HG02759 (cell line): ENCODE measurements around the gene TSPAN7.

Experiments
- ATAC-seq: cut with Tn5 transposase; IDR thresholded peaks from one replicate; pipeline ENCODE4 v1.9.1; 2021; ENCODE audit warnings: mild to moderate bottlenecking, moderate library complexity; ENCODE audit not compliant: unreplicated experiment

The TSPAN7 gene, protein sequence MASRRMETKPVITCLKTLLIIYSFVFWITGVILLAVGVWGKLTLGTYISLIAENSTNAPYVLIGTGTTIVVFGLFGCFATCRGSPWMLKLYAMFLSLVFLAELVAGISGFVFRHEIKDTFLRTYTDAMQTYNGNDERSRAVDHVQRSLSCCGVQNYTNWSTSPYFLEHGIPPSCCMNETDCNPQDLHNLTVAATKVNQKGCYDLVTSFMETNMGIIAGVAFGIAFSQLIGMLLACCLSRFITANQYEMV

GRCh38 chrX:38561126-38561868, at the start of gene TSPAN7:
TSS of gene TSPAN7 (plus strand) at chrX:38561542. CDS start at chrX:38561547, 5 bp downstream.
- peak; percentile 95 for ATAC-seq

- no peak for ATAC-seq
Observed at GRCh38 chrX:38513112-38513742, 48.1 kb upstream of the TSPAN7 start.

GRCh38 chrX:38514016-38514854, 47.1 kb upstream of the TSPAN7 start:
- no peak for ATAC-seq

DNA sequence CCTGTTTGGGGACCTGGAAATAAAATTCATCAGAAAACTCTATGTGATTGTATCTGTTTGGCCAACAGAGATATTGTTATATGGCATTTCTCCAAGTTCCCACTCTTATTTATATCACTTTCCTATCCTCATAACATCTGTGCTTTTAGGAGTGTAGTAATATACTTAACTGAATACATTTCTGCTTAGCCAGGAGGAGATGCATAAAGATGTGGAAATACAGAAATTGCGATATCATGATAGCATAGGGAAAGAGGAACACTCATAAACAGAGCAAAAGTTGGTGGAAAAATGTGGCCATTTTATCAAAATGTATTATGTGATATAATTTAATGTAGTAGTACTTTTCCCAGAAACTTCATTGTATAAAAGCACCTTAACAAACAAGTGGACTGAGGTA, 46.1 kb upstream of the TSPAN7 start:
- ATAC-seq = no peak

DNA sequence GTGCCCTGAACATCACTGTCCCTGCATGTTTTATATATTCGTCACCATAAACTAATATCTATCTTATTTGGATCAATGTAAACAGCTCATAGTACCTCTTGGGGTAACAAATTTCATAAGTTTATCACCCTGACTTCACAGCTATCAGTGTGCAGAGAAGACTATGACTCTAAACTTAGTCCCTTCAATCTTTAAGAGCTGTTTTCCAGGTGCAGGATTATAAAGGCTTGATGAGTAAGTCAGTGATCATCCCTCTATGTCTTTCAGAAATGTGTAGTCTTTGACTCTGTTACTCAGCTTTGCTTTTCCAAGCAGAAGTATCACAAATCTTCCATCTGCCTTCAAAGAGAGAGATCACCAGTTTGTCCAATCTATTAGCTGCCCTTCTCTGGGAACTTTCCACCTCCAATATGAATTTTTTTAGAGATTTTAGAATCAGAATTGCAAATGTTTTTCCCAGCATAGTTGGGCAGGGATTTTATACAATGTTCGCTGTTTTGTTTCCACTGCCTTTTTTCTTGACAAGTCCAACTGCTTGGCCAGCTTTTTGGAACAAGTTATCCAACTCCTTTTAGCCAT, 45.1 kb upstream of the TSPAN7 start:
- no peak for ATAC-seq

DNA sequence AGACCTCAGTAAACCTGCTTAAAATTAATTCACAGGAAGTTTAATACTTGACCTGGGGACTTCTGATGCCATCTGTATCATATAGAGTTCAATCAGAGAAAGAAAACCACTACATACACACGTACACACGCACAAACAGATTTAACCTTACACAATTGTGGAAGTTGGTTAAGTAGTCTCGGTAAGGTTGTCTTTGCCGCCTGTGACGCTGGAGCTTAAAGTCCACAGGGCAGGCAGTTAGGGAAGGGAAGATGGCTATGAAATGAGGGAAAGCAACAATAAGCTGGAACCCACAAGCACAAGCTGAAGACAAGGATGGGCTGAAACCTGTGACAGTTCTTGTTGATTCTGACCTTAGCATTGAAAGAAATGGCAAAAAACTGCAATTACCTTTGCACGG, 41.7 kb upstream of the TSPAN7 start:
- ATAC-seq = no peak

DNA sequence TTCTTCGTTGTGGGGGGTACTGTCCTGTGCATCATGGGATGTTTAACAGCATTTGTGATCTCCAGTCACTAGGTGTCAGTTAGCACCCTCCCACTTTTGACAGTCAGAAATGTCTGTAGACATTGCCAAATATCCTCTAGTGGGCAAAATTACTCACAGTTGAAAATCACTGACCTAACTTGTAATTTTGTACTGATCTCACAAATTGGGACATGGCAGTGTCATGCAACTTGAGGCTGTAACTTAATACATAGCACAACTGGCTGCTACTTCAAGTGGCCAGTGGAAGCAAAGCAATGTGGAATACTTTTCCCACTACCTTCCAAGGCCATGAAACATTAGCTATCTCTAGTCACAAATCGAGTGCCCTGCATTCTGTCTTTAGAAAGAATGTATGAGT, 23.2 kb upstream of the TSPAN7 start:
- ATAC-seq = no peak

DNA sequence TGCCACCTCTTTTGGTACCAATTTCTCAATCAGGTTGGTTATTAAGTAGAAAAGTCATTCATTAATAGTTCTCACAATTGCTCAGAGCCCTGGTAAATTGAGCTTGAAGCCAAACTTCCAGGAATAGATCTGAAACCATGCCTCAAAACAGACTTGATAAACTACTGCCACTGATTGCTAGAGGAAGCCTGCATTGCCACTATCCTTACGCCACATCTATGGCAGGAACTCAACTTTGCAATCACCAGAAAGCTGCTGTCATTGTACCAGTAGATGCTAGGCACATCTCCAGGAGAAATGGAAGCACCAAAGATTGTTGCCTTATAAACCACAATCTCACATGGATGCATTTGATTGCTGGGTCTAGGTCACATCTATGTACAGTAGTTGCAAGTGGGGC, 21.6 kb upstream of the TSPAN7 start:
- no peak for ATAC-seq

DNA sequence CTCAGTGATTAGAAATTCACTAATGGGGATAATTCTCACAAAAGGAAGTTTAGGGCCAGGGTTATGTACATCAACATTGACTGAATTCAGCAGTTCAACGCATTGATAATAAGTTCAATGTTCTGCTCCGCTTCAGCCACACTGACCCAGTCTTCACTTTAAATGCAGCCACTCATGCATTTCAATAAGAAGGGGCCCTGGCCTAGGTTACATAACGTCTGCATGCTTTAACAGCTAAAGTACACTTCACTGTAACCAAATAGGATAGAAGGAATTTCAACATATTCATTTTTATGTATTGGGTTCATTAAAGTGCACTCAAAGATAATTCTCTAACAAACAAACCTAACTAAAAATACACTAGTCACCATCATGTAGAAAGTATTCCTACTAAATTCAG, 12.8 kb upstream of the TSPAN7 start:
- ATAC-seq = no peak

- ATAC-seq = no peak
Observed at GRCh38 chrX:38552721-38553120, 8.6 kb upstream of the TSPAN7 start.

- ATAC-seq = no peak
Observed at GRCh38 chrX:38558686-38559085, 2.7 kb upstream of the TSPAN7 start.

GRCh38 chrX:38560776-38561125, 591 bp upstream of the TSPAN7 start:
- ATAC-seq = no peak

DNA sequence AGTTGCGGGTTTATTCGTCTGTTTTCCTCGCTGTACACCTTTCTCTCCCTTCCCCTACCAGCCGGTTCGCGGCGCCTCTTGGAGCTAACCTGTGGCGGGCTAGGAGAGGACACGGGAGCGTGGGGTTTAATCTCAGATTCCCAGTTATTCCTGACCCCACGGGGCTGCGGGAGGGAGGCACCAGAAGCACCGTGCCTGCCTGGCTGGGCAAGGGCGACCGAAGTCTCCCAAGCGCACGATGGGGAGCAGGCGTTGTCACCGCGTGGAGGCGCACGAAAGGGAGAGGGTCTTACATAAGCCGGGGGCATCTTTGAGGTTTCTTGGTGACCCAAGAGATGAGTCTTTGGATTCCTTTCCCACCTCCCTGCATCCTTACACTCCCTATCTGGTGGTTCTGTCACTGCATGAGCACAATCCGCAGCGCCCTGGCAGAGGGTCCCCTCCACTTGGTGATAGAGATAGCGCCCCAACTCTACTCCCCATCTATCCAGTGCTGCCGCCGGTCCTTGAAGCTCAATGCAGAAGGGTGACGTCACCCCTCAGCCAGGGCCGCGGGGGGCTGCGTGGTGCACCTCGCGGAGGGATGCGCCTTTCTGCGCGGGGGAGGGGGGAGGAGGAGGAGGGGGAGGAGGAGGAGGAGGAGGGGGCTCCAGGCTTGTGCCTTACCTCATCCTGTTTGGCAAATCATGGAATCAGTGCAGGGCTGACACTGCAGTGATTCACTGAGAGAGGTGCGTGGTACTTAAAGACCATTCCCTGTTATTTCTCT, 793 bp downstream of the TSPAN7 start:
- ATAC-seq = no peak

GRCh38 chrX:38563030-38563429, 1.7 kb downstream of the TSPAN7 start:
- no peak for ATAC-seq

- ATAC-seq = no peak
Observed at GRCh38 chrX:38570396-38570795, 9.1 kb downstream of the TSPAN7 start.

DNA sequence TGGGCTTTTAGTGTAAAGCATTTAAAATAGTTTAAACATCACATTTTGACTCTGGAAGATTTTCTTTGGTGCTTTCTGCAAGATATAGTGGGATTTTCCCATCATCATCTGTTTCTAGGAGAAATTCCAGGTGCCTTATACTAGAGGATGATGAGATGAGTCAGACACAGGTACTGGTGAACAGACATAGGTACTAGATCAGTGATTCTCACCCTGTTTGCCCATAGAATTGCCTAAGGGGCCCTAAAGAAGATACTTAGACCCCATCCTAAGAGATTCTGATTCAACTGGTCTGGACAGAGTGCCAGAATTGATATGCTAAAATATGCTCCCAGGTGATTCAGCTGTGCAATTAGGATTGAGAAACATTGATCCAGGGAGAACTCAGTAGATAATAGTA, 9.7 kb downstream of the TSPAN7 start:
- no peak for ATAC-seq

DNA sequence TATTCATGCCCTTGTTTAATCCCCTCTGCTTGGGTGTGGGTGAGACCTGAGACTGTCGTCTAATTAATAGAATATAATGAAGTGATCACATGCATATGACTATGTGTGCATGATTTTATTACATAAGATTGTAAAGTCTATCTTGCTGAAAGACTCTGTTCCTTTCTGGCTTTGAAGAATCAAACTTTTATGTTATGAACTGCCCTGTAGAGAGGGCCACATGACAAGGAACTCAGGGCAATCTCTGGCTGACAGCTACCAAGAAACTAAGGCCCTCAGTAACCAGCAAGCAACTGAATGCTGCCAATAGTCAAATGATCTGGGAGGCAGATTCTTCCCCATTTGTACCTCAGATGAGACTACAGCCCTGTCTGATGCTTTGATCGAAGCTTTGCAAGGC, 13.5 kb downstream of the TSPAN7 start:
- no peak for ATAC-seq

- no peak for ATAC-seq
Observed at GRCh38 chrX:38575888-38576287, 14.5 kb downstream of the TSPAN7 start.

- ATAC-seq = no peak
Observed at GRCh38 chrX:38577738-38578137, 16.4 kb downstream of the TSPAN7 start.

- ATAC-seq = no peak
Observed at GRCh38 chrX:38578167-38578566, 16.8 kb downstream of the TSPAN7 start.
